GM19467 (cell line): ENCODE data around the gene XRN1.
"Not testable (repeated sequence)": the region's sequence is repeated elsewhere in the genome, so short reads cannot be mapped to it uniquely, and the experiment has no call there.

ENCODE experiments used
- ATAC-seq: cut with Tn5 transposase; IDR thresholded peaks from one replicate; pipeline ENCODE4 v1.9.1; 2021; ENCODE audit warnings: mild to moderate bottlenecking, moderate library complexity; ENCODE audit not compliant: unreplicated experiment

The XRN1 gene

DNA sequence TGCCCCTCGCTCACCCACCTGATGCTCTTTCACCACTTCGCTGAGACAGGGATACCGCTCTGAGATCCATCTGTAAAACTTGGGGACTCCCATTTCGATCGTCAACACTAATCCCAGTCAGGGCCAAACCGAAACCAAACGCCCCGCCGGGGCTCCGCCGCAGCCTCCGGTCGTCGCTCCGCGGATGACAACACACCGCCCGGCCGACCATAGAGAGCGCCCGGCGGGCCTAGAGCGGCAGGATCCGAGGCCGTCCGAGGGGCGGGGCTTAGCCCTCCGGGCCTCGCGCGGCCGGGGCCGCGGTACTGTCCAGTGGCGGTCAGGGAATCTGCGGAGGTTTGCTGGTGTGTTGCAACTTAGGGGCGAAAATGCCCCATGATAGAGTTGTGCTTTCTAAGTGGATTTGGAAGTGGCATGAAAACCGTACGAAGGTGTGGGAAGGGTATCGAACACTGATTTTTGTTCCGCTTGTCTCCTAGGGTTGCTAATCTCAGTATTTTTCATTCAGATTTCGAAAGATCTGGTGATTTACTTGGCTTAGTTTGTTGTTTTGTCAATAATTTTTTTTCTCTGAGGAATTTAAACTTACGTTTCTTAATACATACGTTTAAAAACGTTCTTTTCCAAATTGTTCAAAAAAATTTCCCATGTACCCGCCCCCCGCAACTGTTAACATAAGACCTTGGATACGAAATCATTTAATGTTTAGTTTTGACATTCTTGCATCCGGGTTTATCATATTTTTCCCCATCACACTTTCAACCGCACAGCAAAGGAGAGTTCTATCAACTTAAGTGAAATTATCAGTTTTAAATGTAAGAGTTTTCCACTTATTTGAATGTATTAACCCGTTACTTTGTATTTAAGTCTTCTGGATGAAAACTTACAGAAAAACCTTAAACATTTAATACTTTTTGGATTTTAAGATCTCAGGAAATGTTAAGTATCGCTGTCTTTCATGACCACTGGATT lies at the start of gene XRN1:
Gene XRN1 (minus strand): TSS at position 186 of the 972 bp plus-strand sequence. CDS start 93 bp downstream, at position 93.
- ATAC-seq = peak; percentile 83

DNA sequence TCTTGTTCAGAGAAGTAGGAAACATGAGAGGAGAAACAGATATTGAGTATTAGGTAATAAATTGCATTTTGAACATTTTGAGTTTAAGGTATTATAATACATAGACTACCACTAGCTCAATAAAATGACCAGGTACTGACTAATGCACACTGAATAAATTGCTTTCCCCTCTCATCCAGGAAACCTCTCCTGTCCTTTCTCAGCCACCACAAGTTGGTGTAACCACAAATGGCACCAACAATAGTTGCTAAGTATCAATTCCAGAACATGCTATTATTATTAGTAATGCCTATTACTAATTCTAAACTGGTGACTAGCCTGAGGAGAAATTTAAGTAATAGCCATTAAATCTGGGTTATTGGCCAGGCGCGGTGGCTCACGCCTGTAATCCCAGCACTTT lies 47.3 kb upstream of the XRN1 start:
- ATAC-seq = no peak

GRCh38 chr3:142492184-142492583 lies 44.3 kb upstream of the XRN1 start:
- no peak for ATAC-seq

DNA sequence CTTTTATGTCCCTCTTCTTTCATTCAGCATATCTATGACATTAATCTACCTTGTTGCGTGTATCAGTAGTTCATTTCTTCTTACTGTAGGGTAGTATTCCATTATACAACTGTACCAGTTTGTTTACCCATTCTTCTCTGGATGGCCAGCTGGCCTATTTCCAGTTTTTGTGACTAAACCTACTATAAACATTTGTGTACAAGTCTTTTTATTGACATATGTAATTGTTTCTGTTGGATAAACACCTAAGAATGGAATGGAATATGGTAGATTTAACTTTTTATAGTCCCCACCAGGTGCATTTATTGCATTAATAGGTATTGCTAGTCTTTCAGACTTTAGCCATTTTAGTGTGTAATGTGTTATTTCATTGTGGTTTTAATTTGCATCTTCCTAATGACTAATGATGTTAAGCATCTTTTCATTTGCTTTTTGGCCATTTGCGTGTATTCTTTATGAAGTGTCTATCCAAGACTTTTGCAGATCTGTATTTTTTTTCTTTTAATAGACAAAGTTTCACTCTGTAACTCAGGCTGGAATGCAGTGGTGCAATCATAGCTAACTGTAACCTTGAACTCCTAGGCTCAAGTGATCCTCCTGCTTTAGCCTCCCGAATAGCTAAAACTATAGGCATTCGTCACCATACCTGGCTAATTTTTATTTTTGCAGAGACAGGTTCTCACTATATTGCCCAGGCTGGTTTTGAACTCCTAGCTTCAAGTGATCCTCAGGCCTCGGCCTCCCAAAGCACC lies 41.9 kb upstream of the XRN1 start:
- ATAC-seq = no peak

GRCh38 chr3:142484912-142485435 lies 37.1 kb upstream of the XRN1 start:
- no peak for ATAC-seq

- no peak for ATAC-seq
Observed at GRCh38 chr3:142481196-142481595, 33.4 kb upstream of the XRN1 start.

- no peak for ATAC-seq
Observed at GRCh38 chr3:142470826-142471225, 23.0 kb upstream of the XRN1 start.

DNA sequence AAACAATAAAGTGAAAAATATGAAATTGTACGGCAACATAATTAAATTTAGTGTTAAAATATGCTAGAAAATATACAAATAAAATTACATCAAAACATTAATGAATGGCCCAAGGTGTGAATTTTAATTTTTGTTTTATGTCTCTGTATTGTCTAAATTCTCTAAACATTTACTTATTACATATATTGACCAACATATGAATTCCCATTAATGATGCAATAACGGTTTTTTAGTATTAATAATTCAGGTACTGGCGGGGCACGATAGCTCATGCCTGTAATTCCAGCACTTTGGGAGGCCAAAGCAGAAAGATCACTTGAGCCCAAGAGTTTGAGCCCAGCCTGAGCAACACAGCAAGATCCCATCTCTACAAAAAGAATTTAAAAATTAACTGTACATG lies 20.6 kb upstream of the XRN1 start:
- no peak for ATAC-seq

DNA sequence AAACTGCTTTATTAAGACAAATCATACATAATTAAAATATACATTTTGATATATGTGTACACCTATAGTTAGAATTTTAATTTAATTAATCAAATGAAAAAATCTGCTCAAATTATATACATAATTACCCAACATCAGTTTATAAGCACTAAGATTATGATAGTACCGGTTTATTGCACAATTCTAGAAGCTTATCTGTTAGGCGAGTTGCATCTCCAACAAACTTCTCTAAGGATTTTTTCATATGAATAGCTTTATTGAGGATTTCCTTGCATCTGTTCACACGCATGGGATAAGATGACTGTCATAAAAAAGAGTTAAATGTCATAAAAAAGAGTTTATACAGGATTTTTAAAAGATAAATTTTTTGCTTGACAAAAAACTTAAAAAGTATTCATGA lies 19.9 kb upstream of the XRN1 start:
- no peak for ATAC-seq

GRCh38 chr3:142460689-142461088 lies 12.9 kb upstream of the XRN1 start:
- ATAC-seq = no peak

GRCh38 chr3:142459929-142460328 lies 12.1 kb upstream of the XRN1 start:
- no peak for ATAC-seq

DNA sequence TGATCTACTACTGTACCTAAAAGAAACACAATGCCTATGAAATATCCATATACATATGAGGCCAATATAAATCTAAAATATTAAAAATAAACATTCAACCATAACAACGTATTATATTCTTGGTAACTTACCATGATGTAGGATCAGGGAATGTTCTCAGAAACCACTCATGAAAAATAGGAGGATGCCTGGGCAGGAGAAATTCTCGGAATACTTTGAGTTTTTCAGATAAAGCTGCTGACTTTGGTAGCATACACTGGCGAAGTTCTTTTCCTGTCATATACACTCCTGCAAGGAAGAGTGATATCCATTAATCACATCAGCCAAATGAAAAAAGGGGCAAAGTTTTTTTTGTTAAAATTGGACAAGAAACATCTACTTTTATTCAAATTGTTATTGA lies 11.3 kb upstream of the XRN1 start:
- no peak for ATAC-seq

DNA sequence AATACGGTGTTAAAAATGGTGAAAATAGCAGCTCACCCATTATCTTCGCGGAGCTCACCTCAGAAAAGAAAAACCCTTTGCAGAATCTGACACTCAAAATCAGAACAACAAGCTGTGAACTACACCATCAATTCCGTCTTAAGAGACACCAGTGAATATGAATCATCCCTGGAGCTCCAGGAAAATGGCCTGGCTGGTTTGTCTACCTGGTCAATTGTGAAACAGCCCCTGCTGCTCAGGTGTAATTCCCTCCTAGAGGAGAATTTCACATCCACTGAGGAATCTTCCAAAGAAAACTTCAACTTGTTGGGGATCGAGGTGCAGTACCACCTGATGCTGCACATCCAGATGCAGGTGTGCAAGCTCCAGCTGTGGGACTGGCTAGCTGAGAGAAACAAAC lies 3.0 kb upstream of the XRN1 start:
- no peak for ATAC-seq

DNA sequence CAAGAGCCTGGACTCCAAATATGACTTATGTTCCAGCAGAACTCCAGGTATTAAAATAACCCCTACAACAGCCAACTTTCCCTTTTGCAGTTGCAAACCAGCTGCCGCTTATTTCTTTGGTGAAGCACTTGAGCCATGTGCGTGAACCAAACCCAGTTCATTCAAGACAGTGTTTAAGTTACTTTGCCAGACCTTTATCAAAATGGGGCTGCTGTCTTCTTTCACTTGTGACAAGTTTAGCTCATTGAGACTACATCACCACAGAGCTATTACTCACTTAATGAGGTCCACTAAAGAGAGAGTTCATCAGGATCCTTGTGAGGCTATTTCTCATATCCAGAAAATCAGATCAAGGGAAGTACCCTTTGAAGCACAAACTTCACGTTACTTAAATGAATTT lies 2.4 kb upstream of the XRN1 start:
- no peak for ATAC-seq

GRCh38 chr3:142447301-142447851 lies 461 bp downstream of the XRN1 start:
- peak; percentile 19 for ATAC-seq

- peak; percentile 40 for ATAC-seq
Observed at GRCh38 chr3:142445816-142446254, 2.0 kb downstream of the XRN1 start.

DNA sequence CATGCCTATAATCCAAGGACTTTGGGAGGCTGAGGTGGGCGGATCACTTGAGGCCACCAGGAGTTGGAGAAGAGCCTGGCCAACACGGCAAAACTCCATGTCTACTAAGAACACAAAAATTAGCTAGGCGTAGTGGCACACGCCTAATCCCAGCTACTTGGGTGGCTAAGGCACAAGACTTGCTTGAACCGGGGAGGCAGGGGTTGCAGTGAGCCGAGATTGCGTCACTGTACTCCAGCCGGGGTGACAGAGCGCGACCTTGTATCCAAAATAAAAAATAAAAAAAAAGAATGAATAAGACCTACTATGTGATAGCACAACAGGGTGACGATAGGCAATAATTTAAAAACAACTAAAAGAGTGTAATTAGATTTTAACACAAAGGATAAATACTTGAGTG lies 3.5 kb downstream of the XRN1 start:
- no peak for ATAC-seq

GRCh38 chr3:142443060-142443459 lies 4.8 kb downstream of the XRN1 start:
- not testable (repeated sequence) for ATAC-seq

GRCh38 chr3:142439499-142440220 lies 8.2 kb downstream of the XRN1 start:
- not testable (repeated sequence) for ATAC-seq

- ATAC-seq = not testable (repeated sequence)
Observed at GRCh38 chr3:142438096-142438495, 9.7 kb downstream of the XRN1 start.
